Smooth muscle cell (in vitro differentiated cells): ENCODE data around the gene ZNF785. TPM values are rescaled to one million over a fixed set of nuclear protein-coding genes. Genes with fewer than 3 reads are reported as not detected.

ENCODE experiments used
- DNase-seq: peaks from one replicate; lab custom pipeline; 2025; ENCODE audit not compliant: unreplicated experiment; lab: John Stamatoyannopoulos, UW
- H2AFZ ChIP-seq: fragments of 200-600 bp; sonication (generic); 2 replicates; pipeline ENCODE4 v1.6.0; 2016; ENCODE audit warnings: antibody characterized with exemption, low read depth, mild to moderate bottlenecking
- H3F3A ChIP-seq: fragments of 200-600 bp; sonication (generic); 2 replicates; pipeline ENCODE4 v1.6.0; 2017; ENCODE audit warnings: antibody characterized with exemption, low read depth
- H3K27ac ChIP-seq: fragments of 200-600 bp; sonication (generic); 2 replicates; pipeline ENCODE4 v1.5.1; 2016; ENCODE audit warnings: low read depth, mild to moderate bottlenecking
- H3K27me3 ChIP-seq: fragments of 200-600 bp; sonication (generic); 2 replicates; pipeline ENCODE4 v1.6.1; 2016; ENCODE audit warnings: low read depth, mild to moderate bottlenecking
- H3K36me3 ChIP-seq: fragments of 200-600 bp; sonication (generic); 2 replicates; pipeline ENCODE4 v1.5.1; 2016; ENCODE audit warnings: low read depth
- H3K4me1 ChIP-seq: fragments of 200-600 bp; sonication (generic); 2 replicates; pipeline ENCODE4 v1.5.1; 2016; ENCODE audit warnings: low read depth
- H3K4me2 ChIP-seq: fragments of 200-600 bp; sonication (generic); 2 replicates; pipeline ENCODE4 v1.6.0; 2016; ENCODE audit warnings: mild to moderate bottlenecking
- H3K4me3 ChIP-seq: fragments of 200-600 bp; sonication (generic); 2 replicates; pipeline ENCODE4 v1.5.1; 2016; ENCODE audit warnings: mild to moderate bottlenecking
- H3K79me2 ChIP-seq: fragments of 200-600 bp; sonication (generic); 2 replicates; pipeline ENCODE4 v1.6.0; 2016; ENCODE audit warnings: low read depth, mild to moderate bottlenecking
- H3K9ac ChIP-seq: fragments of 200-600 bp; sonication (generic); 2 replicates; pipeline ENCODE4 v1.6.0; 2016; ENCODE audit warnings: low read depth
- H3K9me3 ChIP-seq: fragments of 200-600 bp; sonication (generic); replicated peaks from 2 replicates; pipeline ENCODE4 v1.5.1; 2016; ENCODE audit warnings: low read depth
- H4K20me1 ChIP-seq: fragments of 200-600 bp; sonication (generic); 2 replicates; pipeline ENCODE4 v1.6.0; 2016; ENCODE audit warnings: low read depth
- WGBS: methylation state at CpG from one replicate; pipeline ENCODE4 v1.1.7; 2016; ENCODE audit warnings: low lambda C conversion rate; 5-methylcytosine and 5-hydroxymethylcytosine counted together
- polyA plus RNA-seq: library from polyadenylated mRNA; unstranded; fragments of >200 nt; fragmentation: Nextera tagmentation; extraction: Ambion mirVana; gene quantifications from 2 replicates; pipeline ENCODE4 v1.2.1, GENCODE V29; 2016
- total RNA-seq: library from RNA; depleted of rRNA; stranded (reverse); fragments of >200 nt; gene quantifications from 2 replicates; pipeline ENCODE4 v1.2.3, GENCODE V29; 2014
- TF ChIP-seq, protein P1 (sequence below): fragments of 200-600 bp; sonication (generic); IDR thresholded peaks from 2 replicates; pipeline ENCODE4 v1.5.1; 2017; ENCODE audit warnings: borderline replicate concordance, mild to moderate bottlenecking, antibody characterized with exemption; ENCODE audit not compliant: insufficient read depth, poor library complexity, severe bottlenecking

Gene ZNF785
- total and polyA plus RNA-seq, 2 experiments from 2014 or later = 6.8 to 12.9 TPM

- H3K27ac ChIP-seq = no peak overlapping the region
- peaks cover 6% of the 10 kb centered on the region for H3F3A ChIP-seq
- 100% methylated on average over 4 of the region's 4 CpGs for WGBS
- no peak overlapping the region for H3K4me2 ChIP-seq
- H3K9ac ChIP-seq = no peak overlapping the region
- no peaks in the 10 kb centered on the region for H3K36me3 ChIP-seq
- H3K79me2 ChIP-seq = no peaks in the 10 kb centered on the region
- TF ChIP-seq, protein P1, sequence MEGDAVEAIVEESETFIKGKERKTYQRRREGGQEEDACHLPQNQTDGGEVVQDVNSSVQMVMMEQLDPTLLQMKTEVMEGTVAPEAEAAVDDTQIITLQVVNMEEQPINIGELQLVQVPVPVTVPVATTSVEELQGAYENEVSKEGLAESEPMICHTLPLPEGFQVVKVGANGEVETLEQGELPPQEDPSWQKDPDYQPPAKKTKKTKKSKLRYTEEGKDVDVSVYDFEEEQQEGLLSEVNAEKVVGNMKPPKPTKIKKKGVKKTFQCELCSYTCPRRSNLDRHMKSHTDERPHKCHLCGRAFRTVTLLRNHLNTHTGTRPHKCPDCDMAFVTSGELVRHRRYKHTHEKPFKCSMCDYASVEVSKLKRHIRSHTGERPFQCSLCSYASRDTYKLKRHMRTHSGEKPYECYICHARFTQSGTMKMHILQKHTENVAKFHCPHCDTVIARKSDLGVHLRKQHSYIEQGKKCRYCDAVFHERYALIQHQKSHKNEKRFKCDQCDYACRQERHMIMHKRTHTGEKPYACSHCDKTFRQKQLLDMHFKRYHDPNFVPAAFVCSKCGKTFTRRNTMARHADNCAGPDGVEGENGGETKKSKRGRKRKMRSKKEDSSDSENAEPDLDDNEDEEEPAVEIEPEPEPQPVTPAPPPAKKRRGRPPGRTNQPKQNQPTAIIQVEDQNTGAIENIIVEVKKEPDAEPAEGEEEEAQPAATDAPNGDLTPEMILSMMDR = no peak
- H4K20me1 ChIP-seq = no peaks in the 10 kb centered on the region
- H3K4me3 ChIP-seq = no peak overlapping the region
- DNase-seq = no peak
- no peaks in the 10 kb centered on the region for H3K27me3 ChIP-seq
- H2AFZ ChIP-seq = no peak overlapping the region
- H3K9me3 ChIP-seq = no peaks in the 10 kb centered on the region
- peaks cover 9% of the 10 kb centered on the region for H3K4me1 ChIP-seq
These were observed 19.0 kb downstream of the ZNF785 start for GRCh38 chr16:30566531-30566930.

GRCh38 chr16:30565984-30566383 is 19.5 kb downstream of the ZNF785 start:
- Histone ChIP-seq H3F3A (peaks cover 3% of the 10 kb centered on the region), H3K4me1 (peaks cover 7% of the 10 kb centered on the region), H3K9me3 (no peaks in the 10 kb centered on the region), H4K20me1 (no peaks in the 10 kb centered on the region), H3K9ac (no peak overlapping the region), H3K27ac (no peak overlapping the region), H3K4me3 (no peak overlapping the region), H3K27me3 (no peaks in the 10 kb centered on the region), H3K36me3 (no peaks in the 10 kb centered on the region), H2AFZ (no peak overlapping the region), H3K79me2 (no peaks in the 10 kb centered on the region), H3K4me2 (no peak overlapping the region)
- no peak for DNase-seq
- WGBS = 89% methylated on average over 8 of the region's 8 CpGs
- TF ChIP-seq, protein P1 = no peak

DNA sequence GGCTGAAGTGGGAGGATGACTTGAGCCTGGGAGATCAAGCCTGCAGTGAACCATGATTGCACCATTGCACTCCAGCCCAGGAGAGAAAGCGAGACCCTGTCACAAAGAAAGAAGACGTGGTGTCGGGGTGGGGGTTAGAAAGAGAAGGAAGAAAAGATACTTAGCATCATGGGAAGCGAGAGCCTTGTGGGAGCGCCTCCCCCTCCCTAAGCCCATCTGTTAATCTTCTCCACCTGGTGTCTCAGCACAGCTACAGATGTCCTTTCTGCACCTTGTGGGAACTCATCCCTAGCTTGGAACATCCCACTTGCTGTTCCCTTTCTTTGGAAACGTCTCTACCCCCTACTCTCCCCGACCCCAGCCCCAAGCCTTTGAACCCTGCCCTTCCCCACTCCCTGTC is 20.0 kb downstream of the ZNF785 start:
- Histone ChIP-seq H3K9me3 (no peaks in the 10 kb centered on the region), H3K27ac (no peak overlapping the region), H3K4me3 (no peak overlapping the region), H4K20me1 (no peaks in the 10 kb centered on the region), H3F3A (no peaks in the 10 kb centered on the region), H3K9ac (no peak overlapping the region), H3K79me2 (no peaks in the 10 kb centered on the region), H3K27me3 (no peaks in the 10 kb centered on the region), H3K36me3 (no peaks in the 10 kb centered on the region), H3K4me2 (no peak overlapping the region), H2AFZ (no peak overlapping the region), H3K4me1 (peaks cover 3% of the 10 kb centered on the region)
- no peak for DNase-seq
- WGBS = 74% methylated on average over 6 of the region's 7 CpGs
- TF ChIP-seq, protein P1 = no peak

GRCh38 chr16:30562021-30562420 is 23.5 kb downstream of the ZNF785 start:
- Histone ChIP-seq H3K4me1 (peaks cover 5% of the 10 kb centered on the region), H3K9me3 (no peaks in the 10 kb centered on the region), H3K27ac (no peak overlapping the region), H2AFZ (no peak overlapping the region), H3K79me2 (peaks cover 7% of the 10 kb centered on the region), H3F3A (no peaks in the 10 kb centered on the region), H3K36me3 (no peaks in the 10 kb centered on the region), H3K27me3 (no peaks in the 10 kb centered on the region), H3K9ac (no peak overlapping the region), H3K4me2 (no peak overlapping the region), H4K20me1 (no peaks in the 10 kb centered on the region), H3K4me3 (no peak overlapping the region)
- TF ChIP-seq, protein P1 = no peak
- DNase-seq = no peak
- 98% methylated on average over 14 of the region's 14 CpGs for WGBS
